ENCODE data around the gene MICAL3.

MICAL3 gene

GRCh38 chr22:17980015-17980590 lies 44.3 kb downstream of the MICAL3 start:
- no peak for DNase-seq (ENCODE audit: extremely low spot score)
- ChIA-PET POLR2A (no interaction called here), CTCF (no interaction called here)
- TF ChIP-seq SUZ12 (IDR thresholded peaks at IDR 0.05): no peak
- no peak for TF ChIP-seq CTBP1 (IDR thresholded peaks at IDR 0.05; ENCODE audit: borderline replicate concordance)
- no peak for TF ChIP-seq FOXM1 (IDR thresholded peaks at IDR 0.05; ENCODE audit: borderline replicate concordance)
- no peak for TF ChIP-seq ELF4 (IDR thresholded peaks at IDR 0.05)
- TF ChIP-seq LEF1 (IDR thresholded peaks at IDR 0.05; ENCODE audit: borderline replicate concordance): no peak
- no peak for TF ChIP-seq L3MBTL2 (conservative IDR thresholded peaks at IDR 0.05)
- TF ChIP-seq FOXK2 (IDR thresholded peaks at IDR 0.05): no peak
- TF ChIP-seq BHLHE40 (IDR thresholded peaks at IDR 0.05; ENCODE audit: borderline replicate concordance): no peak
- TF ChIP-seq SP1 (IDR thresholded peaks at IDR 0.05): no peak
- TF ChIP-seq FOXA1 (IDR thresholded peaks at IDR 0.05): no peak
- no peak for TF ChIP-seq HDGF (IDR thresholded peaks at IDR 0.05; ENCODE audit: borderline replicate concordance)

GRCh38 chr22:17978027-17978426 lies 46.3 kb downstream of the MICAL3 start:
- CTCF ChIA-PET: no interaction called here
- TF ChIP-seq BHLHE40 (IDR thresholded peaks at IDR 0.05; ENCODE audit: borderline replicate concordance) (no peak), ARNT (IDR thresholded peaks at IDR 0.05) (no peak), L3MBTL2 (conservative IDR thresholded peaks at IDR 0.05) (no peak), TARDBP (IDR thresholded peaks at IDR 0.05) (no peak), ZNF384 (IDR thresholded peaks at IDR 0.05) (no peak), FOXK2 (IDR thresholded peaks at IDR 0.05) (no peak), LEF1 (IDR thresholded peaks at IDR 0.05; ENCODE audit: borderline replicate concordance) (no peak), SP1 (IDR thresholded peaks at IDR 0.05) (no peak), NFRKB (IDR thresholded peaks at IDR 0.05) (no peak), ELF4 (IDR thresholded peaks at IDR 0.05) (no peak), SUZ12 (IDR thresholded peaks at IDR 0.05) (no peak), HDGF (IDR thresholded peaks at IDR 0.05; ENCODE audit: borderline replicate concordance) (no peak)
- POLR2A ChIA-PET: no interaction called here
- no peak for DNase-seq (ENCODE audit: extremely low spot score)

GRCh38 chr22:17977371-17977770 lies 47.0 kb downstream of the MICAL3 start:
- TF ChIP-seq HDGF (IDR thresholded peaks at IDR 0.05; ENCODE audit: borderline replicate concordance) (no peak), TARDBP (IDR thresholded peaks at IDR 0.05) (no peak), PKNOX1 (IDR thresholded peaks at IDR 0.05) (no peak), ELF4 (IDR thresholded peaks at IDR 0.05) (no peak), FOXA1 (IDR thresholded peaks at IDR 0.05) (no peak), BHLHE40 (IDR thresholded peaks at IDR 0.05; ENCODE audit: borderline replicate concordance) (no peak), CTBP1 (IDR thresholded peaks at IDR 0.05; ENCODE audit: borderline replicate concordance) (no peak), ZNF384 (IDR thresholded peaks at IDR 0.05) (no peak), ARNT (IDR thresholded peaks at IDR 0.05) (no peak), L3MBTL2 (conservative IDR thresholded peaks at IDR 0.05) (no peak), FOXK2 (IDR thresholded peaks at IDR 0.05) (no peak), NFRKB (IDR thresholded peaks at IDR 0.05) (no peak), LEF1 (IDR thresholded peaks at IDR 0.05; ENCODE audit: borderline replicate concordance) (no peak), SUZ12 (IDR thresholded peaks at IDR 0.05) (no peak), SP1 (IDR thresholded peaks at IDR 0.05) (no peak), FOXM1 (IDR thresholded peaks at IDR 0.05; ENCODE audit: borderline replicate concordance) (no peak)

GRCh38 chr22:17976121-17976520 lies 48.2 kb downstream of the MICAL3 start:
- ChIA-PET POLR2A (no interaction called here), CTCF (no interaction called here)
- no peak for DNase-seq (ENCODE audit: extremely low spot score)
- TF ChIP-seq ARNT (IDR thresholded peaks at IDR 0.05) (no peak), SUZ12 (IDR thresholded peaks at IDR 0.05) (no peak), SP1 (IDR thresholded peaks at IDR 0.05) (no peak)

More at GRCh38 chr22:17977371-17977770, 47.0 kb downstream of the MICAL3 start:
- CTCF ChIA-PET: no interaction called here
- POLR2A ChIA-PET: no interaction called here
- no peak for DNase-seq (ENCODE audit: extremely low spot score)

GRCh38 chr22:17974703-17975372 lies 49.5 kb downstream of the MICAL3 start:
- no peak for DNase-seq (ENCODE audit: extremely low spot score)
- POLR2A ChIA-PET: no interaction called here
- TF ChIP-seq SUZ12 (IDR thresholded peaks at IDR 0.05) (no peak), ELF4 (IDR thresholded peaks at IDR 0.05) (no peak), BHLHE40 (IDR thresholded peaks at IDR 0.05; ENCODE audit: borderline replicate concordance) (no peak), NFRKB (IDR thresholded peaks at IDR 0.05) (no peak), HDGF (IDR thresholded peaks at IDR 0.05; ENCODE audit: borderline replicate concordance) (no peak), LEF1 (IDR thresholded peaks at IDR 0.05; ENCODE audit: borderline replicate concordance) (no peak), FOXM1 (IDR thresholded peaks at IDR 0.05; ENCODE audit: borderline replicate concordance) (no peak), TARDBP (IDR thresholded peaks at IDR 0.05) (no peak), ZNF384 (IDR thresholded peaks at IDR 0.05) (no peak), CTBP1 (IDR thresholded peaks at IDR 0.05; ENCODE audit: borderline replicate concordance) (no peak), L3MBTL2 (conservative IDR thresholded peaks at IDR 0.05) (no peak), SP1 (IDR thresholded peaks at IDR 0.05) (no peak), FOXK2 (IDR thresholded peaks at IDR 0.05) (no peak), ARNT (IDR thresholded peaks at IDR 0.05) (no peak)
- CTCF ChIA-PET: no interaction called here

GRCh38 chr22:17974087-17974486 lies 50.3 kb downstream of the MICAL3 start:
- ChIA-PET POLR2A (no interaction called here), CTCF (no interaction called here)
- no peak for TF ChIP-seq TARDBP (IDR thresholded peaks at IDR 0.05)
- no peak for TF ChIP-seq ELF4 (IDR thresholded peaks at IDR 0.05)
- no peak for TF ChIP-seq HDGF (IDR thresholded peaks at IDR 0.05; ENCODE audit: borderline replicate concordance)
- TF ChIP-seq BHLHE40 (IDR thresholded peaks at IDR 0.05; ENCODE audit: borderline replicate concordance): no peak
- no peak for DNase-seq (ENCODE audit: extremely low spot score)

- DNase-seq (ENCODE audit: extremely low spot score): no peak
- CTCF ChIA-PET: no interaction called here
- POLR2A ChIA-PET: no interaction called here
- TF ChIP-seq PKNOX1 (IDR thresholded peaks at IDR 0.05) (no peak), FOXM1 (IDR thresholded peaks at IDR 0.05; ENCODE audit: borderline replicate concordance) (no peak), L3MBTL2 (conservative IDR thresholded peaks at IDR 0.05) (no peak), NFRKB (IDR thresholded peaks at IDR 0.05) (no peak), ELF4 (IDR thresholded peaks at IDR 0.05) (no peak), SP1 (IDR thresholded peaks at IDR 0.05) (no peak), FOXK2 (IDR thresholded peaks at IDR 0.05) (no peak), ZNF384 (IDR thresholded peaks at IDR 0.05) (no peak), FOXA1 (IDR thresholded peaks at IDR 0.05) (no peak), TARDBP (IDR thresholded peaks at IDR 0.05) (no peak), HDGF (IDR thresholded peaks at IDR 0.05; ENCODE audit: borderline replicate concordance) (no peak), CTBP1 (IDR thresholded peaks at IDR 0.05; ENCODE audit: borderline replicate concordance) (no peak)
Observed at GRCh38 chr22:17973217-17973616, 51.1 kb downstream of the MICAL3 start.
